K562 treated with DMSO at 1 percent for 4 hours (cell line): ENCODE results near the gene ANXA6. TPM values are rescaled to one million over a fixed set of nuclear protein-coding genes. Genes with fewer than 3 reads are reported as not detected.

ENCODE experiments used
- total RNA-seq: library from RNA; unstranded; fragments of 300-600 nt; gene quantifications from 2 replicates; pipeline ENCODE4 v1.2.3, GENCODE V29; 2022; ENCODE audit not compliant: insufficient read depth

ANXA6 gene
- 18.2 and 20.4 TPM in 2 replicates for total RNA-seq

GRCh38 chr5:151157426-151158286, at the start of gene ANXA6:
ANXA6 (minus strand) TSS chr5:151157779; CDS start chr5:151147901, 9,878 bp downstream.

GRCh38 chr5:151080613-151081430, 76.8 kb downstream of the ANXA6 start, which contains the start of gene TNIP1:
TNIP1 (minus strand) TSS chr5:151081034; CDS start chr5:151065095, 15,939 bp downstream.

Other genes starting within 250 kb of the ANXA6 start
- gene GPX3, start 137.2 kb downstream of the ANXA6 start, total RNA-seq, result 4.1 and 4.5 TPM in 2 replicates
- gene TNIP1, start 76.7 kb downstream of the ANXA6 start, total RNA-seq, result 47.8 and 48.2 TPM in 2 replicates
- gene CCDC69, start 66.3 kb upstream of the ANXA6 start, total RNA-seq, result 11.7 and 16.5 TPM in 2 replicates
- 58.4 and 69.5 TPM in 2 replicates for gene GM2A, start 95.4 kb upstream of the ANXA6 start, total RNA-seq
- gene SLC36A3, start 146.0 kb upstream of the ANXA6 start, total RNA-seq, result not detected in 2 replicates
- gene SLC36A2, start 189.8 kb upstream of the ANXA6 start, total RNA-seq, result not detected in 2 replicates